NCI-H146 treated with DMSO at 0.1 percent for 48 hours (cell line): ENCODE results near the gene LAPTM5.

Experiments
- DNase-seq: peaks from one replicate; lab custom pipeline; 2025; ENCODE audit not compliant: unreplicated experiment; lab: John Stamatoyannopoulos, UW

The LAPTM5 gene

GRCh38 chr1:30720271-30721223, 37.0 kb downstream of the LAPTM5 start:
- DNase-seq: no peak

- no peak for DNase-seq
Observed at GRCh38 chr1:30719406-30720270, 37.9 kb downstream of the LAPTM5 start.

GRCh38 chr1:30718636-30719405, 38.8 kb downstream of the LAPTM5 start:
- DNase-seq: peak; percentile 72

GRCh38 chr1:30718091-30718635, 39.4 kb downstream of the LAPTM5 start:
- peak; percentile 95 for DNase-seq

GRCh38 chr1:30716646-30717045, 40.9 kb downstream of the LAPTM5 start:
- no peak for DNase-seq

GRCh38 chr1:30715886-30716285, 41.7 kb downstream of the LAPTM5 start:
- DNase-seq: no peak

- DNase-seq: no peak
Observed at GRCh38 chr1:30715216-30715615, 42.4 kb downstream of the LAPTM5 start.

- DNase-seq: no peak
Observed at GRCh38 chr1:30714536-30715090, 43.0 kb downstream of the LAPTM5 start.

- DNase-seq: no peak
Observed at GRCh38 chr1:30714025-30714424, 43.5 kb downstream of the LAPTM5 start.

- no peak for DNase-seq
Observed at GRCh38 chr1:30713311-30713710, 44.3 kb downstream of the LAPTM5 start.

GRCh38 chr1:30712583-30712982, 45.0 kb downstream of the LAPTM5 start:
- no peak for DNase-seq

- no peak for DNase-seq
Observed at GRCh38 chr1:30710407-30710806, 47.2 kb downstream of the LAPTM5 start.

GRCh38 chr1:30708361-30708728, 49.2 kb downstream of the LAPTM5 start:
- no peak for DNase-seq

GRCh38 chr1:30707412-30708360, 49.9 kb downstream of the LAPTM5 start:
- peak; percentile 14 for DNase-seq

- DNase-seq: no peak
Observed at GRCh38 chr1:30706528-30706927, 51.0 kb downstream of the LAPTM5 start.

GRCh38 chr1:30705698-30706097, 51.9 kb downstream of the LAPTM5 start:
- DNase-seq: no peak

- no peak for DNase-seq
Observed at GRCh38 chr1:30704765-30705509, 52.6 kb downstream of the LAPTM5 start.

GRCh38 chr1:30704271-30704670, 53.3 kb downstream of the LAPTM5 start:
- no peak for DNase-seq

- no peak for DNase-seq
Observed at GRCh38 chr1:30702823-30703222, 54.8 kb downstream of the LAPTM5 start.
